HG03108 (cell line): ENCODE measurements around the gene STOML1.
"Not testable (repeated sequence)": the region's sequence is repeated elsewhere in the genome, so short reads cannot be mapped to it uniquely, and the experiment has no call there.

ENCODE experiments used
- ATAC-seq: cut with Tn5 transposase; IDR thresholded peaks from one replicate; pipeline ENCODE4 v1.9.1; 2021; ENCODE audit warnings: moderate library complexity; ENCODE audit not compliant: unreplicated experiment

STOML1 gene

DNA sequence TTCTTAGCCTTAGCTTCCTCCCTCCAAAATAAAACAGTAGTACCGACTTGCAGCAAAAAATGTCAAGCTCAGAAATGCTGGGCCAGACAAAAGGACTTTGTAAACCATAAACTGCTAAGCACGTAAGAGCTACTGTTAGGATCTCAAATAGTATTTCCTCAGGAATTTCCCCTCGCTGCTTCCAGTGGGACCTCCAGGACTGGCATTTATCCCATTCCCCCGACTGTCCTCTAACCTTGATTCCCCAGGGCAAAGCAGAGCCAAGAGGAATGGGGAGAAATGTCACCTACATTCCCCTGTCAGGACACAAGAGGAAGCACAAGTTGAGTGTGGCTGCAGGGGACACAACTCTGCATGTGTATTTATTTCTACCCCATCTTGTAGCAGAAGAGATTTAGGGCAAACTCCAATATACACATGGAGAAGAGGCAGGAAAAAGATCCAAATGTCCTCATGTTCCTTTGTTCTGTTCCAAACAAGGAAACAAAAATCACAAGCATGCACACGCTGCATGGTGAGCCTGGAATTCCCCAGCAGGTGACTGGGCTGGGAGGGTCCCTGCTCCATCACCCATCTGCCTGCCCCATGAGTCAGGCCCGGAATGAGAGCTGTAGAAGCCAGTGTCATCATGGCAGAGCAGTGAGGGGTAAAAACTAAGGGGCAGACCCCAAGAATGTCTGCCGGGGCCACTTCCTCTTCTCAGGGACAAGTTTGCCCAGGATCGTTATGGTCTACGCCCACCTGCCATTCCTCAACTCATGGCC is 4.2 kb downstream of the STOML1 start:
- ATAC-seq: no peak

- no peak for ATAC-seq
These were observed 4.8 kb downstream of the STOML1 start for GRCh38 chr15:73987250-73987649.

DNA sequence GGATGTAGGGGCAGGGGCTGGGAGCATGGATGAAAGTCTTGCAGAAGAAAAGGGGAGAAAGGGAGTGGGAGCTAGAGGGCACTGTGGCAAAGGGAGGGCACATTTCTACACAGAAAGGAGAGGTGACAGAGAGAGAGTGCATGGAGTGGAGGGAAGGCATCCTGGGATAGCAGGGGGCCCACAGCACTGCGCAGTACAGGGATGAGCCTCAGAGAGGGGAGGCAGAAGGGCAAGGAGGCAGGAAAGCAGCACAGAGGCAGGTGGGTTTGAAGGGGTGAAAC is 5.4 kb downstream of the STOML1 start:
- ATAC-seq: no peak

DNA sequence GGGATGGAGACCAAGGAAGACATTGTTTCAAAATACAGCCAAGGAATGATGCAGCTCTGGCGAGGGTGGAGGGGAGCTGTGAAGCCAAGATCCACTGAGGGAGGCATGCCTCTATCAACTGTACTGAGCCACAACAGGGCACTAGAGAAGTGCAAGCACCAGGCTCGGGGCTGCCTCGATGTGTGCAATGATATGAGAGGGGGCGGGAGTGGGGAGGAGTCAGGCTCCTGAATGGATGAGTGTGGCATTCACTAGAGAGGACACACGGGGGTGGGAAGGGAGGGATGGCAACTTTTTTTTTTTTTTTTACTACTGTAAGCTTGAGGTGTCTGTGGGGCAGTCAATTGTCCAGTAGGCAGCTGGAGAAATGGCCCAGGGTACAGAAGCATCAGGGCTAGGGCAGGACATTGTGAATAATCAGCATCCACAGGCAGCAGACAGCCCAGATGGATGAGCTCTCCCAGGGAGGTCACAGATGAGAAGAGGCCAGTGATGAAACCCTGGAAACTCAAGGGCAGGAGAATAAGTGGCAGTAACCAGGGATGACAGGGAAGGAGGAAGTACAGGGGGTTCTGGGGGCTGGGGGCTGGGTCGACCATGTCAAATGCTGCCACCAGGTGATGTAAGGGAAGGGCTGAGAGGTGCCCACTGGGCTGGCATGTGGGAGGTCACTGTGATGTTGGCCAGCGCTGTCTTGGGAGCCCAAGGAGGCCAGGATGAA is 5.9 kb downstream of the STOML1 start:
- ATAC-seq: no peak

DNA sequence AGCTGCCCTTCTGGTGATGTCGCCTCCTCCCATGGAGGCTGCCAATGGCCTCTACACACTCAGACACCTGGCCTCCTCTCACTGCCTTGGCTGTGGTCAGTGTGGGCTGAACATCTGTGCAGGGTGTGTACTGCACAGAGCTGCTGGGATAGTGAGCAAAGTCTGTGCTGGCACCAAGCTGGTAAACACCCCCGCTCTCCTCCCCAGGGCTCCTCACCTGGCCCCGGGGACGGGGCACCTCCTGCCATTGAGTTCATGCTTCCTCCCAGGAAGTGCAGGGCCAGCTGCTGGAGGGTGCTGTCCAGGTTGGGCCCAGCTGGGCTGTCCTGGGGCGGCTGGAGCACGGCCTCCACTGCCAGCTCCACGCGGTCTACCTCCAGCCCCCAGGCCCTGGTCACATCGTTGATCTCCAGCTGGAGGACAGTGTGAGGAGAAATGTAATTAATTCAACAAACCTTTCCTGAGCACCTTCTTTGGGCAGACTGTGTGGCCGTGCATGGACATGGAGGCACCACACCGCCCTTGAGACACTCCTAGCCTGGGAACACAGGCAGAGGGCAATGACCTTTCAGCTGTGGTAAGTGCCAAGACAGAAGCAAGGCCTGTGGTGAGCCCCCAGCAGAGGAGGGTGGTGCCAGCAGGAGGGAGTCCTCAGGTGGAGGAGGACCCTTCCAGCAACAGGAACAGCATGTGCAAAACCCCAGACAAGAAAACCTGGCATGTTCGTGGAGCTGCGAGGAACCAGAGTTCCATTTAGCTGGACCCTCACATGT is 6.8 kb downstream of the STOML1 start:
- ATAC-seq: no peak

DNA sequence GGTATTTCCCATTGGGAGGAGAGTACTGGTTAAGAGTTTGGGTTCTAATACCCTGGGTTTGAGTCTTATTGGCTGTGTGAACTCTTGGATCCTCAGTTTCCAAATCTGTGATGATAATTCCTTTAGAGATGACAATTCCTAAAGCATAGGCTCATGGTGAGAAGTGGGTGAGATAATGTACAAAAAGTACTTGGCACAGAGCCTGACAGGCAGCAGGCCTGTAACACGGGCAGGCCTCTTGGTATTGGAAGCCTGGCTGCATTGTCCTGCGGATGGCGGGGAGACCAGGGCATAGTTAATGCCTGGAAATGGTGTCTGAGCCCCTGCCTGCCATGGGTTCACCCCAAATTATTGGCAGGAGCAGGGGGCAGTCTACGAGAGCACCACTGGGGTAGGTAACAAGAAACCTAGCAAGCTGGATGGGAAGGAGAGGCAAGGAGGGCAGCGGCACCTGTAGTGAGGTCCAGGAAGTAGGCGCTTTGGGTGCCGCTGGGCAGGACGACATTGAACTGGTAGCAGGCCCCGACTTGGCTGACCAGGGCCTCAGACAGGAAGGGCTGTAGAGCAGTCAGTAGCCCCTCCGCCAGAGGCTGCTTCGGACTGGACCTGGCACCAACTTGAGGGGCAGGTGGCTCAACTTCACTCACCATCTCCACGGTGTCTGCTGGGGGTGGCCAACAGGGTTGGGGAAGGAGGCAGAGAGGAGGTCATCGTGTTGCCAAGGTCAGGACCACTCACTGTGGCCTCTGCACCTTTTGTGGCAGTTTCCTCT is 7.7 kb downstream of the STOML1 start:
- no peak for ATAC-seq

DNA sequence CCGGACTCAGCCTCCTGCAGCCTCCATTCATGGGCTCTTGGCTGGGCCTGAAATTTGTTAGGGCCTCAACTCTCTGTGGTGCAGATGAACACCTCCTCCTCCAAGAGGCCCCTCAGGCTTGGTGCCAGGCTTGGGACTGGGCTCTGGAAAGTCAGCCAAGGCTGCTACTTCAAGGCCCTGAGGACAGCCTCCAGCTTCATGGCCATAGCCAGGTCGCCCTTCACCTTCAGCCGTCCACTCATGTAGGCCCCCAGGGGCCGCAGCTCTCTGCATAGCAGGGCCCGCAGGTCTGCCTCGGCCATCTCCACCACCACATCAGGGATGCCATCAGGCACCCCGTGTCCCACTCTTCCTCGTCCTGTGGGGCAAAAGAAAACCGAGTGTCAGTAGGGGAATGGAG is 8.3 kb downstream of the STOML1 start:
- no peak for ATAC-seq

DNA sequence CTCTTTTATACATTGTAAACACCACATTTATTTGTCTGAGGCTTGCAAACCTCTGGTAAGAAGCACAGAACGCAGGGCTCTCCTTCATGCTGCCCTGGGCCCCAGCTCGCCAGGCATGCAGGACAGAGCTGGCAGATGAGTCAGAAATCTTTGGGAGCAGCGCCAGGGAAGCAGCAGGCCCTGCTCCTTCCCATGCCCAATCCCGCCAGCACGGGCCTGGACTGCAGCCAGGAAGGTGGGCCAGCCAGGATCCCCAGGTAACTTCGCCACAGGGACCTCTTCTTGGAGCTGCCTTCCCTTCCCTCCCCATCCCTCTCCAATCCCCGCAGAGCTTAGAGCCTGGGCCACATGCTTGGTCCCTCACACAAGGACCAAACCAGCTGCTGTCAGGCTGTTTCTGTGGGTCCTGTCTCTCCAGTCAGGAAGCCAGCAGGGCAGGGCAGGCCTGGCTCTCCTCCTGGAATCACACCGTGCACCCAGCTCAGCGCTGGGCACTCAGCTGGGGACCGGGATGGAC is 8.8 kb downstream of the STOML1 start:
- no peak for ATAC-seq

DNA sequence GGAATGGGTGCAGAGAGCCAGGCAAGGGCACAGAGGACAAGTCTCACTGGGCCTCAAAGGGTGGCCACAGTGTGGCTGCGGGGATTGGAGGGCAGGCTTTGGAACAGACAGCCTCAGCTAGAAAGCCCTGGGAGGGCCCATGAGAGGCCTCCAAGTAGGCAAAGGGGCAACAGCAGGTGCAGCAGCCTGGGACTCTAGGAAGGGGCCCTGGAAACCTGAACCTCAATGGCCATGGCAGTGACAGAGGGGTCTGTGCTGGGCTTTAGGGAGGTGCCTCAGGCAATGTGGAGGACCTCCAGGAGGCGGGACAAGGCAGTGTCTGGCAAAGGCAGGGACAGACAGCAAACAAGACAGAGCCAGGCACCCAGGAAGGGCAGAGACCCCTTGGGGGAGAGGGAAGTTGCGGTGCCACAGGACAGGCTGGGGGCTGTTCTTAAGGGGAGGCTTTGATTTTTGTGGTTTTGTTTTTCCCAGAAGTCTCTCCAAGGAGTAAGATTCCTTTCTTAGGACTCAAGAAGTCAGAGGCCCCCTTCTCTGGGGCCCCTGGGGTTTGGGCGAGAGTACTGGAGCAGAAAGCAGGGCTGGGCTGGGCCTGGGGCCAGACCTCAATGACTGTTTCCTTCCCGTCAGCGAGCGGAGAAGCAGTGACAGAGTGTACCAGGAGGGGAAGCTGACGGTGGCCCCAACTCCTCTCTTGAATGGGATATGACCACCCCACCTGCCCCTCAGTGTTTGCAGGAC is 9.7 kb downstream of the STOML1 start:
- peak; percentile 58 for ATAC-seq

- ATAC-seq: no peak
These were observed 10.3 kb downstream of the STOML1 start for GRCh38 chr15:73981761-73982221.

GRCh38 chr15:73979636-73980035 is 12.5 kb downstream of the STOML1 start:
- ATAC-seq: no peak

GRCh38 chr15:73978896-73979295 is 13.2 kb downstream of the STOML1 start:
- ATAC-seq: no peak

GRCh38 chr15:73975440-73976125 is 16.5 kb downstream of the STOML1 start:
- not testable (repeated sequence) for ATAC-seq

GRCh38 chr15:73973683-73974200 is 18.4 kb downstream of the STOML1 start:
- not testable (repeated sequence) for ATAC-seq

- ATAC-seq: no peak
These were observed 19.0 kb downstream of the STOML1 start for GRCh38 chr15:73972984-73973682.

DNA sequence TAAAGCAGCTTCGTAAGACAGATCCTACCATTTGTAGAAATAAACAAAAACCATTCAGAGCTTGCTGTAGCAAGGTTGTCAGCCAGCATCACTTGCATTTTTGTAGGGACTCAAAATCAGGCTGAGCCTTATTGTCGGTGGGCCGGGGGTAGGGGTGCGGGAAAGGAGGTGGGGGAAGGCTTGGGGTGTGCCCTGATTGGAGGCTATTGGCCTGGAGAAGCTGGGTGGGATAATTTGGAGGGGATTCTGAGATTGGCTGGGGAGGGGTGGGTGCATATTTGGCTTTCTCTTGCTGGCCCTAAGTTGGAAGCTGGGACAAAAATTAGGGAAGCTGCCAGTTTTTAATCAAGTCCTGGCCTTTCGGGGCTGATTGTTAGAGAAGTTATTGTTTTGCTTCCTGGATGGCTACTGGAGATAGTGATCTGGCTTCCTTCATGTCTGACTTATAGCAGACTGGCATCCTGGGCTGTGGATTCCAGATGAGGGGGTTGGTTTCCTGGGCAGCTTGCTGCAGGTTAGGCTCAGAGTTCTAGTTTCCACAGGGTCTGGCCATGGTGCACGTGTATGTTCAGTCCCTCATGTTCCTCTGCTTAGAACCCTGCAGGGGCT is 22.8 kb downstream of the STOML1 start:
- ATAC-seq: no peak

DNA sequence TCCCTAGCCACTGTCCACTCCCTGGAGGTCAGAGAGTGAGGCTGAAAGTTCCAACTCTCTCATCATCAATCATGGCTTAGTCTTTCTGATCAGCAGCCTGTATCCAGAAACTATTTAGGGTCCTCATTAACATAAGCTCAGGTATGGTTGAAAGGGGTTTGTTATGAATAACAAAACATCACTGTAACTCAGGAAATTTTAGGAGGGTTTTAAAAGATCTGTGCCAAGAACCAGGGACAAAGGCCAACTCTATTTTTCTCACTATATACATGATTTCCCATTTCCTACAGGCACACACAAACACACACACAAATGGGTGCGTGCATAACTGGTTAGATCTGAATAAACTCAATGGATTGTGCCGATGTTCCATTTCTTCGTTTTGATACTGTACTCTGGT is 23.6 kb downstream of the STOML1 start:
- ATAC-seq: no peak

- ATAC-seq: peak; percentile 66
These were observed 26.4 kb downstream of the STOML1 start for GRCh38 chr15:73965758-73966113.
